Measurements from ENCODE around the gene SLC14A1. TPM values are rescaled to one million over a fixed set of nuclear protein-coding genes. Genes with fewer than 3 reads are reported as not detected.

The SLC14A1 gene
- total RNA-seq, 1 donor = 254 TPM

- peak; percentile 79 for TF ChIP-seq CTCF (IDR thresholded peaks at IDR 0.05; ENCODE audit: insufficient read depth, low read length)
- peak overlapping the region; percentile 46 for H3K4me3 ChIP-seq (ENCODE audit: low read depth, low read length)
- DNase-seq (ENCODE audit: low read depth) = peak; percentile 89
These were observed 32.8 kb upstream of the SLC14A1 start for GRCh38 chr18:45690975-45691815.

DNA sequence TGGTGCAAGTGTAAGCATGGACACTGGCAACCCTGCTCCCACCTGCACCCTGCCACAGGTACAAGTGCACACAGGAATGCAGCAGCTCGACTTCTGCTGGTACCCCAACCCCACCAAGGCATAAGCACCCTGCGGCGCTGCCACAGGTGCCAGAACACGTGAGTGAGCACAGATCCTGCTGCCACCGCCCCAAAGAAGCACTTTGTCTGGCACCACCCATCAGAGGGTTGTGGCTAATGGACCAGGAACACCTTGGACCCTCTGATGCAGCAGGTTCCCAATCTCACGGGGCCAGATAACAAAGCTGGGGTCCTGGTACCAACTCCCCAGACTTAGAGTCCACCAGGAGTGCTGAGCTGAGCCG, 32.2 kb upstream of the SLC14A1 start:
- TF ChIP-seq CTCF (IDR thresholded peaks at IDR 0.05; ENCODE audit: insufficient read depth, low read length) = no peak
- H3K4me3 ChIP-seq (ENCODE audit: low read depth, low read length) = no peak overlapping the region
- DNase-seq (ENCODE audit: low read depth) = no peak

- no peak overlapping the region for H3K4me3 ChIP-seq (ENCODE audit: low read depth, low read length)
- TF ChIP-seq CTCF (IDR thresholded peaks at IDR 0.05; ENCODE audit: insufficient read depth, low read length) = no peak
- DNase-seq (ENCODE audit: low read depth) = no peak
These were observed 21.2 kb upstream of the SLC14A1 start for GRCh38 chr18:45702708-45703265.

- no peak for DNase-seq (ENCODE audit: low read depth)
- H3K4me3 ChIP-seq (ENCODE audit: low read depth, low read length) = no peak overlapping the region
- TF ChIP-seq CTCF (IDR thresholded peaks at IDR 0.05; ENCODE audit: insufficient read depth, low read length) = no peak
These were observed 15.2 kb upstream of the SLC14A1 start for GRCh38 chr18:45708831-45709230.

DNA sequence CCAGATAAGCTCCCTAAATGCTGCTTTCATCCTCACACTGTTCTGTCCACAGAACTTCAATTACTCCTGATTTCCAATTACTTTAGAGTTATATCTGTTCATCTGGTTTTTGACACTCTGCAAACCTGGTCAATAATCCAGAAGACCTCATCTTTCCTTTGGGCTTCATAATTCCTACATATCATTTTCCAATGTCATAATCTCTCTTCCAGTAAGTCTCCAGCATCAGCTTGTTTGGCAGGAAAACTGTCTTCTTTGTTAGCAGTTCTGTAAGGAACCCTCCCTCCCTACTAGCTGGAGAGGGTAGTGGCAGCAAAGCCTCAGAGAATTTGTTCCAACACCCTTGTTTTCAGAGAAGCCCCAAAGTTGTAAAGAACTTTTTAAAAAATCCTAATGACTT, 11.9 kb upstream of the SLC14A1 start:
- no peak for TF ChIP-seq CTCF (IDR thresholded peaks at IDR 0.05; ENCODE audit: insufficient read depth, low read length)
- H3K4me3 ChIP-seq (ENCODE audit: low read depth, low read length) = no peak overlapping the region
- DNase-seq (ENCODE audit: low read depth) = peak; percentile 49

- no peak for TF ChIP-seq CTCF (IDR thresholded peaks at IDR 0.05; ENCODE audit: insufficient read depth, low read length)
- no peak for DNase-seq (ENCODE audit: low read depth)
- H3K4me3 ChIP-seq (ENCODE audit: low read depth, low read length) = no peak overlapping the region
These were observed 10.7 kb upstream of the SLC14A1 start for GRCh38 chr18:45713239-45713638.
